Activated T-helper 1 cell treated with anti-CD3 and anti-CD28 coated beads, Interleukin-12 subunit alpha, Interleukin-12 subunit beta, Interleukin-2, Interleukin-4 antibody, amounts not matched to agents 30 ng/mL and 10 ng/mL and 1 ng/mL, durations not matched to agents 14 hours and 24 hours and 36 hours (primary cell): ENCODE measurements around the gene FICD. TPM values are rescaled to one million over a fixed set of nuclear protein-coding genes. Genes with fewer than 3 reads are reported as not detected.

Experiments
- DNase-seq: peaks from one replicate; pipeline ENCODE4 v3.0.0; 2021; ENCODE audit warnings: low spot score
- H3K27ac Mint-ChIP-seq: one replicate; pipeline ENCODE4 v1.8.0; 2021; ENCODE audit warnings: mild to moderate bottlenecking, mixed read lengths
- H3K27me3 Mint-ChIP-seq: one replicate; pipeline ENCODE4 v1.8.0; 2022; ENCODE audit warnings: mild to moderate bottlenecking, moderate library complexity, mixed read lengths; ENCODE audit not compliant: insufficient read depth
- H3K36me3 Mint-ChIP-seq: one replicate; pipeline ENCODE4 v1.8.0; 2021; ENCODE audit warnings: low read depth, mixed read lengths
- H3K4me1 Mint-ChIP-seq: one replicate; pipeline ENCODE4 v1.8.0; 2021; ENCODE audit warnings: low read depth, mixed read lengths
- H3K4me3 Mint-ChIP-seq: one replicate; pipeline ENCODE4 v1.8.0; 2021; ENCODE audit warnings: mild to moderate bottlenecking, moderate library complexity, mixed read lengths
- H3K9me3 Mint-ChIP-seq: one replicate; pipeline ENCODE4 v1.8.0; 2021; ENCODE audit warnings: mixed read lengths
- intact Hi-C: fragments of 100-400 bp; cut with micrococcal nuclease; formaldehyde crosslinking; loops from one replicate; pipeline ENCODE4 v1.15.1; 2024
- total RNA-seq: library from RNA; stranded (reverse); gene quantifications from 2 replicates; pipeline ENCODE4 v1.2.3, GENCODE V29; 2022

FICD gene
- total RNA-seq, 1 donor from 2014 or later = 6.8 TPM

DNA sequence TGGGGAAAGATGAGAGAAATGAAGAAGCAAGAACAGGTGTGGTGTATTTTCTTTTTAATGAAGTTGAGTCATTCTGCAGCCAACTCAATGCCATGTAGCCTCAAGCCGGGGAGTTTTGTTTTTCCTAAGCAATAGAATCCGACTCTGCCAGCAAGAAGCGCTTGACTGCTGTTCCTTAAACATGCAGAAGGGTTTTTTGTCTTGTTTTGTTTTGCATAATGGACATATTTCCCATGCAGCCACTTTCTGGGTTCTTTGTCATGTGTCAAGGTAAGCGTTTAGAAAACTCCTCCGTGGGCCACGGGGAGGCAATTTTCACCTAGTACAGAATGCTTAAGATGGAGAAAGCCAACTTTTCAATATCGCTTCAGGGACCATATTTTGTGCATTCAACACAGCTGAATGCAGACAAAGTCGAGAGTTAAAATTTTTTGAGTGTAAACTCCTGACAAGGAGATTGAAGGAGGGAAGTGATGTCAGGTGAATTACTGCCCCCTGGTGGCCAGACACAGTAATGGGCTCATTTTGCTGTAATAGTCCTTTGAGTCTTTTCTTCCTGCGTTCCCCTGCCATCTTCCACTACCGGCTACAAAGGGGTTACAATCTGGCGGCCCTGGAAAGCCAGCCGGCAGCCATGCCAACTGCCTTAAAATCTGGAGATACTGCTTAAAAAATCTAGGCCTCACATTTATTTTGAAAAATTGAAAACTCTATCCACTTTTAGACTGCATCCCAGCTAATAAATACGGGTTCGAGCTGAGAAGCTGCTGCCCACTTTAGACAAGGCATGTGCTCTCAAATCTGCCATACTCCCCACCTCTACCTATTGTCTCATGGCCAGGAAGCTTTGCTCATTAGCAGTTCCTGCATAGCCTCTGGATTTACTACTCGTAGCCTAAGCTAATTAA is 3.2 kb upstream of the FICD start:
- intact Hi-C loops = loop anchor here (1.0 kb wide), 3 partner anchors 585 to 836 kb away; partner anchors contain the start of gene UNG
- Mint-ChIP-seq H3K36me3 (no peaks in the 10 kb centered on the region), H3K4me1 (peaks cover 19% of the 10 kb centered on the region), H3K27ac (no peak overlapping the region), H3K27me3 (peaks cover 6% of the 10 kb centered on the region), H3K9me3 (no peaks in the 10 kb centered on the region), H3K4me3 (peak overlapping the region; percentile 45)
- peak; percentile 64 for DNase-seq

GRCh38 chr12:108514468-108514972 is 557 bp upstream of the FICD start:
- peak overlapping the region; percentile 91 for H3K4me3 Mint-ChIP-seq
- H3K4me1 Mint-ChIP-seq = peaks cover 23% of the 10 kb centered on the region
- H3K36me3 Mint-ChIP-seq = peaks cover 8% of the 10 kb centered on the region
- no peak for DNase-seq
- H3K27me3 Mint-ChIP-seq = peaks cover 3% of the 10 kb centered on the region
- no peaks in the 10 kb centered on the region for H3K9me3 Mint-ChIP-seq
- intact Hi-C loops = loop anchor here (2.0 kb wide), 4 partner anchors 216 to 830 kb away; partner anchors contain the start of genes ALKBH2, CORO1C, PRDM4 and PWP1
- H3K27ac Mint-ChIP-seq = peak overlapping the region; percentile 82

GRCh38 chr12:108515916-108516315 is 839 bp downstream of the FICD start:
- Mint-ChIP-seq H3K4me1 (peaks cover 23% of the 10 kb centered on the region), H3K27me3 (peaks cover 3% of the 10 kb centered on the region), H3K36me3 (peaks cover 19% of the 10 kb centered on the region), H3K27ac (peak overlapping the region; percentile 82), H3K9me3 (no peaks in the 10 kb centered on the region), H3K4me3 (peak overlapping the region; percentile 91)
- DNase-seq = no peak
- intact Hi-C loops = loop anchor here (1.0 to 5.0 kb wide), 11 partner anchors 45 to 1056 kb away; partner anchors contain the start of genes ALKBH2, CORO1C, MMAB and MVK

DNA sequence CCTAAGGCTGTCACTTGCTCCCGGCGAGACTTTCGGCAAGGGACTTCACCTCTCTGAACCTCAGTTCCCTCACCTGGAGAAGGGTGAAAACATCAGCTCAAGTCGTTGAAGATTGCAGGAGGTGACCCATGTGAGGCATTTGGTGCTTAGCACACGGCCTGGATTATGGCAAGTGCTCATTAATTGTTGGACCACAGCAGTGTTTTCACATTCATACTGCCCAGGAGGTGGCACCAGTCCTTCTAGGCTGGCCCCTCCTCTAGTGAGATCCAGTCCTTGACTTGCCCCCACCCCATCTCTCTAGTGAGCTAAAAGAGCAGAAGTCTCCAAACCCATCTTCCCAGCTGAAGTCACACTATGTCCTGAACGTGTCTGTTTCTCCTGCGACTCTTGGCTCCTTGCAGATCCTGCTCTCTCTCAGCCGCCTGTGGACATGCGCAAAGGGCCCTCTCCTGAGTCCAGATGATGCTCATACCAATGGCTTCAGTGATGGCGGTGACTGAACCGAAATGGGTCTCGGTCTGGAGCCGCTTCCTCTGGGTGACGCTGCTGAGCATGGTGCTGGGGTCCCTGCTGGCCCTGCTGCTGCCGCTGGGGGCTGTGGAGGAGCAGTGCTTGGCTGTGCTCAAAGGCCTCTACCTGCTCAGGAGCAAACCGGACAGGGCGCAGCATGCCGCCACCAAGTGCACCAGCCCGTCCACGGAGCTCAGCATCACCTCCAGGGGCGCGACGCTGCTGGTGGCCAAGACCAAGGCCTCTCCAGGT is 1.6 kb downstream of the FICD start:
- no peak for DNase-seq
- H3K4me3 Mint-ChIP-seq = peak overlapping the region; percentile 91
- H3K27ac Mint-ChIP-seq = peak overlapping the region; percentile 8
- H3K4me1 Mint-ChIP-seq = peaks cover 18% of the 10 kb centered on the region
- H3K36me3 Mint-ChIP-seq = peaks cover 24% of the 10 kb centered on the region
- intact Hi-C loops = loop anchor here (5.0 kb wide), 4 partner anchors 116 to 1056 kb away; partner anchors contain the start of genes MMAB, MVK, SELPLG and SSH1
- H3K9me3 Mint-ChIP-seq = no peaks in the 10 kb centered on the region
- no peaks in the 10 kb centered on the region for H3K27me3 Mint-ChIP-seq

- H3K4me1 Mint-ChIP-seq = peaks cover 12% of the 10 kb centered on the region
- no peak overlapping the region for H3K27ac Mint-ChIP-seq
- H3K27me3 Mint-ChIP-seq = no peaks in the 10 kb centered on the region
- intact Hi-C loops = loop anchor here (5.0 kb wide), 4 partner anchors 115 to 1055 kb away; partner anchors contain the start of genes MMAB, MVK, SELPLG and SSH1
- peaks cover 30% of the 10 kb centered on the region for H3K36me3 Mint-ChIP-seq
- H3K9me3 Mint-ChIP-seq = no peaks in the 10 kb centered on the region
- H3K4me3 Mint-ChIP-seq = peak overlapping the region; percentile 91
- no peak for DNase-seq
These were observed 2.4 kb downstream of the FICD start for GRCh38 chr12:108517288-108518100.

- intact Hi-C loops = loop anchor here (5.0 kb wide), 4 partner anchors 114 to 1054 kb away; partner anchors contain the start of genes MMAB, MVK, SELPLG and SSH1
- no peak for DNase-seq
- H3K4me3 Mint-ChIP-seq = no peak overlapping the region
- no peaks in the 10 kb centered on the region for H3K9me3 Mint-ChIP-seq
- H3K27ac Mint-ChIP-seq = peak overlapping the region; percentile 16
- H3K36me3 Mint-ChIP-seq = peaks cover 34% of the 10 kb centered on the region
- peaks cover 12% of the 10 kb centered on the region for H3K4me1 Mint-ChIP-seq
- no peaks in the 10 kb centered on the region for H3K27me3 Mint-ChIP-seq
These were observed 3.1 kb downstream of the FICD start for GRCh38 chr12:108518101-108518715.

DNA sequence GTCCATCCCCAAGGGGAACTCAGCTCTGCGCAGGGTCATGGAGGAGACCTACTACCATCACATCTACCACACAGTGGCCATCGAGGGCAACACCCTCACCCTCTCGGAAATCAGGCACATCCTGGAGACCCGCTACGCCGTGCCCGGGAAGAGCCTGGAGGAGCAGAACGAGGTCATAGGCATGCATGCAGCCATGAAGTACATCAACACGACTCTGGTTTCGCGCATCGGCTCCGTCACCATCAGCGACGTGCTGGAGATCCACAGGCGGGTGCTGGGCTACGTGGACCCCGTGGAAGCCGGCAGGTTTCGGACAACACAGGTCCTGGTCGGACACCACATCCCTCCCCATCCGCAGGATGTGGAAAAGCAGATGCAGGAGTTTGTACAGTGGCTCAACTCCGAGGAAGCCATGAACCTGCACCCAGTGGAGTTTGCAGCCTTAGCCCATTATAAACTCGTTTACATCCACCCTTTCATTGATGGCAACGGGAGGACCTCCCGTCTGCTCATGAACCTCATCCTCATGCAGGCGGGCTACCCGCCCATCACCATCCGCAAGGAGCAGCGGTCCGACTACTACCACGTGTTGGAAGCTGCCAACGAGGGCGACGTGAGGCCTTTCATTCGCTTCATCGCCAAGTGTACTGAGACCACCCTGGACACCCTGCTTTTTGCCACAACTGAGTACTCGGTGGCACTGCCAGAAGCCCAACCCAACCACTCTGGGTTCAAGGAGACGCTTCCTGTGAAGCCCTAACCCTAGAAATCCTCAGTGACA is 3.8 kb downstream of the FICD start:
- DNase-seq = no peak
- intact Hi-C loops = loop anchor here (5.0 kb wide), 4 partner anchors 113 to 1053 kb away; partner anchors contain the start of genes MMAB, MVK, SELPLG and SSH1
- H3K9me3 Mint-ChIP-seq = no peaks in the 10 kb centered on the region
- H3K27me3 Mint-ChIP-seq = no peaks in the 10 kb centered on the region
- peaks cover 37% of the 10 kb centered on the region for H3K36me3 Mint-ChIP-seq
- no peak overlapping the region for H3K4me3 Mint-ChIP-seq
- H3K27ac Mint-ChIP-seq = peak overlapping the region; percentile 16
- peaks cover 12% of the 10 kb centered on the region for H3K4me1 Mint-ChIP-seq

- DNase-seq = no peak
- no peaks in the 10 kb centered on the region for H3K27me3 Mint-ChIP-seq
- no peak overlapping the region for H3K4me3 Mint-ChIP-seq
- H3K36me3 Mint-ChIP-seq = peaks cover 37% of the 10 kb centered on the region
- peaks cover 12% of the 10 kb centered on the region for H3K4me1 Mint-ChIP-seq
- no peaks in the 10 kb centered on the region for H3K9me3 Mint-ChIP-seq
- H3K27ac Mint-ChIP-seq = no peak overlapping the region
- intact Hi-C loops = loop anchor here (5.0 kb wide), 4 partner anchors 113 to 1053 kb away; partner anchors contain the start of genes MMAB, MVK, SELPLG and SSH1
These were observed 4.5 kb downstream of the FICD start for GRCh38 chr12:108519558-108519957.

DNA sequence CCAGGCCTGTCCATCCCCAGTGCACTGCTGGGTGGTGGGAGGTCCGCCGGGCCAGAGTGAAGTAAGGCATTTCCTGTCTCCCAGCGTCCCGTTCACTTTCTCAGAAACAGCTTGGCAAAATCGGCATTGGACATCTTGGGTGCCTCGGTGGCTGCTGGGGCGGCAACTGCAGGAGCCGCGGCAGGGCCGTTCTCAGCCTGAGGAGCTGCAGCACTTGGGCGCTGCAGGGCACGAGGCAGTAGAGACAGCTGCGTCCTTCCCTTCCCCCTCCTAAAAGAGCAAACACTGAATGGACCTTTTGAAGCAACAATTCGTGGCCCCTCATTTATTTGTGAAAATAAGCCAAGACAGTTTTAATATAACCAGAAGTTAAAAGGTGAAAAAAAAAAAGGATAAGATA is 8.3 kb downstream of the FICD start:
- Mint-ChIP-seq H3K4me3 (no peak overlapping the region), H3K4me1 (peaks cover 10% of the 10 kb centered on the region), H3K27ac (no peak overlapping the region), H3K36me3 (peaks cover 50% of the 10 kb centered on the region), H3K9me3 (no peaks in the 10 kb centered on the region), H3K27me3 (no peaks in the 10 kb centered on the region)
- no peak for DNase-seq
- intact Hi-C loops = no loop called here

- DNase-seq = no peak
- Mint-ChIP-seq H3K4me3 (no peak overlapping the region), H3K27ac (peak overlapping the region; percentile 20), H3K4me1 (peaks cover 10% of the 10 kb centered on the region), H3K9me3 (no peaks in the 10 kb centered on the region), H3K27me3 (no peaks in the 10 kb centered on the region), H3K36me3 (peaks cover 50% of the 10 kb centered on the region)
- intact Hi-C loops = no loop called here
These were observed 10.6 kb downstream of the FICD start for GRCh38 chr12:108525681-108526080.
